NCI-H128 (cell line): ENCODE data around the gene ABI1.
A peak's percentile ranks its signal among the peaks of the same experiment; 100 is the strongest.
"Not testable (repeated sequence)": the region's sequence is repeated elsewhere in the genome, so short reads cannot be mapped to it uniquely, and the experiment has no call there.

Experiments
- DNase-seq: peaks from one replicate; lab custom pipeline; 2025; ENCODE audit not compliant: unreplicated experiment; lab: John Stamatoyannopoulos, UW

ABI1 gene

GRCh38 chr10:26860443-26861204 lies at the start of gene ABI1:
TSS of gene ABI1 (minus strand) at chr10:26860958. CDS start at chr10:26860863, 95 bp downstream.
- DNase-seq, result peak; percentile 90

GRCh38 chr10:26909753-26910152 lies 49.0 kb upstream of the ABI1 start:
- no peak for DNase-seq

GRCh38 chr10:26905253-26905781 lies 44.6 kb upstream of the ABI1 start:
- not testable (repeated sequence) for DNase-seq

DNA sequence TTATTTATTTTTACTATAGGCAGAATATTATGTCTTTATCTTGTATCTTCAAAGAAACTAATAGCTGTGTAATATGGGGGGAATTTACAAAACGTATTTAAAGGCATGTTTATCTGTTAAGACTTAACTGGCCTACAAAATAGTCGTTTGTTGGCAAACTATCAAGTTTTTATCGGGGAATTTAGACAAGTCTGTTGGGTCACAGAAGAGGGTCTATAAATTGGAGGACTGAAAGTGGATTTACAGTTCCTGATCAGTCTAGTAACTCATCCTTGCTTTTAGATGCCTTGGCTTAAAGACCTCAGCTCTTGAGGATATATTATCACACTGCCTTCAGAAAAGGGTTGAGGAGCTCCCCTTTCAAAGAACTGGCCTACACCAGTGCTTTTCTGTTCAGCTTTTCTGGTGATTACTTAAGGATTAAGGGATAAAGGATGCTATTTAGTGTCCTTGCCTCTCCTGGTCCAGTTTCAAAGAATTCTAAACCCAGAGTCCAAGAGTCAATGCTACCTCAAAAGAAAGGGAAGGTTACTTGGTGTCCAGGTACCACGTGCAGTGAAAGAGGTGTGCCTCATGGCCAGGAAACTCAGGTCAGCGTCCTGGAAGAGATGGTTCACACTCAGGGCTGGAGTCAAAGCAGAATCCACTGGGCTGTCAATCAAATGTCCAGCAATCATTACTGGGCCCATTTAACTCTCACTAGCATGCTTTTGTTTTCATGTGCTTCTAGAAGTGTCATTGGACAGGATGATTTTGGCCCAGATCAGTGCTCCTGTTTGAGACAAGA lies 42.9 kb upstream of the ABI1 start:
- DNase-seq, result no peak

DNA sequence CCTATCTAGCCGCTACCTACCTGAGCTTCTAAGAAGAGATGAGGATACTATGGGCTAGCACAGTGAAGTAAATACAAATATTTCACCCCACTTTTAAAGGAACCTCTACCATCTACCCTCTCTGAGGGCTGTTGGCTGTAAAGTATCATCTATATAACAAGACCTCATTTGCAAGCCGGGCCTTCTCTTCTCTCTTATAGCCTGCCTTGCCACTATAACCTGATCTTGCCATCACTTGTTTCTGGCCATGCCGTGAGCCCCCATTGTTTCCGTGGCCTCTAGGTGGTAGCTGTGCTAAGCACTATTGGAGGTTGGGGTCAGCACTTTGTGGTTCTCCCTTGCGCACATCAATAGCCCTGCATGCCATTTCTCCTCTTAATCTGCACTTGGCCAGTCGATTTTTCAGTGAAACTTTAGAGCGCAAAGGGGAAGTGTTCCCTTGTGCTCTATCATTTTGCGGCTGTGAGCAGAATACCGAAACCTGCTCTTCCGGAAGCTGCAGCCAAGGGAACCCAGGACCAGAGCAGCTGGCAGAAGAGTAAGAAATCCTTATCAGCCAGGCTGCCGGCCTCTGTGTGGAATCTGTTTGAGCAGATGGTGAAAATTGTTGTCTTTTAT lies 31.7 kb upstream of the ABI1 start:
- not testable (repeated sequence) for DNase-seq

DNA sequence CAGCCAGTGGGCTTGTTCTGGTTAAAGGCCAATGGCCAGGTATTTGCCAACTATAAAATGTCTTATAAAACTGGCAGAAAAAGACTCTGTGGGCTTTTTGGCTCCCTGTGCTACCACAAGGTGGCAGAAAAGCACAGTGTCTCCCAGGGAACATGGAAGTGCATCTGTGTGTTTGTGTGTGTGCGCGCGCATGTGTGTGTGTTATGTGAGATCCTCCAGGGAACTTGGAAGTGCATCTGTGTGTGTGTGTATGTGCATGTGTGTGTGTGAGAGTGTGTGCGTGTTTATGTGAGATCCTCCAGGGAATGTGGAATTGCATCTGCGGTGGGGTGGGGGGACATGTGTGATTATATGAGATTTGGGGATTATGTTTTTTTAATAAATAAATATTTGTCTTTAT lies 30.2 kb upstream of the ABI1 start:
- no peak for DNase-seq

DNA sequence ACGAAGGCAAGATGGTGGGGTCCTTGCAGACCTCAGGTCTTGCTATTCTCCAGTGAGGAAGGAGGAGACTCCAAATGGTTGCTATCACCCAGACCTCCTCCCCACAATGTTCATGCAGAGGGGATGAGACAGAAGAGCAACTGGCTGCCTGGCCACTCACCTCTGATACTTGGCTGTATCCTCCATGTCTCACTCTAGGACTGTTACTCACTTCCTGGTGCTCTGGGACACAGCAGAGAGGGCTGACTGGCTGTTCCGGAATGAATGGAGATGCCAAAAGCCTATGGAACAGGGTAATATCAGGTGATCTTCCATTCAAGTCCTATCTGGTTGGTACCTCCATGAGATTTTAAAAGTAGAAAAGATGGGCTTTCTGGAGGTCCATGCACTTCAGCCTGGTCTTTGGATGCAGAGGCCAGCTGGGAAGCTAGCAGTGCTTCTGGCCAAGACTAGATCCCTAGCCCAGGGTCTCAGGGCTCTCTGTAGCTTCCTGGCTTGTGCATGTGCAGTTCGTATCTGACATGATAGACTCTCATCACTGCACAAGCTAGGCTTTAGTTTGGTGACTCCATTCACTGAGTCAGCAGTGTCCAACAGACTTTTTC lies 27.0 kb upstream of the ABI1 start:
- no peak for DNase-seq

- DNase-seq, result no peak
Observed at GRCh38 chr10:26881600-26882331, 21.0 kb upstream of the ABI1 start.

GRCh38 chr10:26879744-26880143 lies 19.0 kb upstream of the ABI1 start:
- DNase-seq, result no peak

GRCh38 chr10:26870766-26871165 lies 10.0 kb upstream of the ABI1 start:
- no peak for DNase-seq

DNA sequence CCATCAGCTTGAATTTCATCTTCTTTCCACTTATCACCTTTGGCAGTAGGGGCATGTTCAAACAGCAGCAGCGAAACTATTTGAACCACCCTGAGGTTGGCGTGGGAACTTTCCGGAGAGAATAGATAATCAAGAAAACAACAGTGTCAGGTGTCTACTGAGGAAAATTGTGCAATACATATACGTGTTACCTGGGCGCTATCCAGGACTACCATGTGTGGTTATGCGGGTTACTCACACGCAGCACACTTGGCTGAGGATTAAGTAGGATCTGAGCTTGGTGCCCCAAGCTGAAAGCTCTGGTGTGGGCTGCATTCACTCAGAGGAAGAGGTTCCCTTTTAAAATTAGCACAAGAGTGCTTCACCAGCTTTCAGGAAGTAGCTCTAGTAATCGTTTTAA lies 8.8 kb upstream of the ABI1 start:
- no peak for DNase-seq

GRCh38 chr10:26863351-26864076 lies 2.8 kb upstream of the ABI1 start:
- DNase-seq, result no peak

- DNase-seq, result no peak
Observed at GRCh38 chr10:26861205-26861998, 644 bp upstream of the ABI1 start.

GRCh38 chr10:26860102-26860442 lies 686 bp downstream of the ABI1 start:
- DNase-seq, result no peak

GRCh38 chr10:26859241-26860101 lies 1.3 kb downstream of the ABI1 start:
- no peak for DNase-seq

- DNase-seq, result no peak
Observed at GRCh38 chr10:26858707-26859034, 2.1 kb downstream of the ABI1 start.

- DNase-seq, result no peak
Observed at GRCh38 chr10:26857991-26858706, 2.6 kb downstream of the ABI1 start.

DNA sequence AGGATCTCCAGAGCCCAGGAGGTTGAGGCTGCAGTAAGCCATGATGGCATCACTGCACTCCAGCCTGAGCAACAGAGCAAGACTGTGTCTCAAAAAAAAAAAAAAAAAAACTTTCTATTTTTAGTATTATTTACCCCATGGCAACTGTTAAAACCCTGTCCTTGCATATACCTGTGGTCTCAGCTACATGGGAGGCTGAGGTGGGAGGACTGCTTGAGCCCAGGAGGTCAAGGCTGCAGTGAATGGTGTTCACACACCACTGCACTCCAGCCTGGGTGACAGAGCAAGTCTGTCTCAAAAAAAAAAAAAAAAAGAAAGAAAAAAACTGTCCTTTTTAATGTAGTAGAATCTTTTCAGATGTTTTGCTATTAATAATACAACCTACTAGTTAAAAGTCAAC lies 3.2 kb downstream of the ABI1 start:
- not testable (repeated sequence) for DNase-seq
